T-cell (primary cell): ENCODE results near the gene RHOF. TPM values are rescaled to one million over a fixed set of nuclear protein-coding genes. Genes with fewer than 3 reads are reported as not detected.

Source experiments
- ATAC-seq, 4 experiments: fragments of 200-7000 bp in 3 of 4; fragments of 150-1000 bp in 1 of 4; cut with Tn5 transposase; replicated peaks in 1 of 4; 1 replicate in 3 of 4; 2 replicates in 1 of 4; pipeline ENCODE4 v1.10.0; 2021; ENCODE audit warnings: moderate library complexity in 3 of 4, mild to moderate bottlenecking in 2 of 4, moderate number of reproducible peaks in 1 of 4
- CTCF ChIA-PET, 2 donors: fragments of 300-600 bp; sonication (Branson Sonifier 250); formaldehyde crosslinking; loops; one replicate each; lab custom pipeline; 2022; ENCODE audit warnings: antibody characterized with exemption in 2 of 2; lab: Charles Lee
- POLR2A ChIA-PET, 2 donors: fragments of 300-600 bp; sonication (Branson Sonifier 250); formaldehyde crosslinking; loops; one replicate each; lab custom pipeline; 2022; ENCODE audit warnings: antibody characterized with exemption in 2 of 2; lab: Charles Lee
- DNase-seq, 35 experiments: peaks; one replicate each; pipeline versions ENCODE4 v3.0.0 to v3.0.0-alpha.2; 2013 to 2023
- H3K27ac ChIP-seq: one replicate; pipeline ENCODE4 v1.5.1; 2013; ENCODE audit warnings: low read length
- H3K27me3 ChIP-seq, 2 experiments: replicated peaks in 1 of 2; 1 replicate in 1 of 2; 2 replicates in 1 of 2; pipeline versions ENCODE4 v1.6.1 to v1.7.0; 2013; ENCODE audit warnings: low read length in 1 of 2, mixed read lengths in 1 of 2; ENCODE audit not compliant: control insufficient read depth in 2 of 2, insufficient read depth in 2 of 2; ENCODE audit errors: extremely low read depth in 1 of 2
- H3K36me3 ChIP-seq, 2 donors: 1 replicate in 1 of 2; 2 replicates in 1 of 2; pipeline versions ENCODE4 v1.6.1 to v1.7.0; 2013; ENCODE audit warnings: low read length in 1 of 2; ENCODE audit not compliant: control insufficient read depth in 2 of 2, insufficient read depth in 1 of 2; ENCODE audit errors: extremely low read depth in 1 of 2
- H3K4me1 ChIP-seq, 2 experiments: 1 replicate in 1 of 2; 2 replicates in 1 of 2; pipeline versions ENCODE4 v1.6.1 to v1.7.0; 2013; ENCODE audit warnings: low read length in 2 of 2, mixed read lengths in 1 of 2; ENCODE audit not compliant: insufficient read depth in 2 of 2, control insufficient read depth in 1 of 2; ENCODE audit errors: extremely low read depth in 1 of 2
- H3K4me3 ChIP-seq, 2 donors: 1 replicate in 1 of 2; 2 replicates in 1 of 2; pipeline versions ENCODE4 v1.5.1 to v1.7.0; 2013; ENCODE audit warnings: mild to moderate bottlenecking in 2 of 2, low read length in 1 of 2, moderate library complexity in 1 of 2; ENCODE audit not compliant: control insufficient read depth in 1 of 2; ENCODE audit errors: extremely low read depth in 1 of 2
- H3K9me3 ChIP-seq: 2 replicates; pipeline ENCODE4 v1.7.0; 2013
- H3K27ac Mint-ChIP-seq, 2 donors: one replicate each; pipeline ENCODE4 v1.8.0; 2020 to 2021; ENCODE audit warnings: mild to moderate bottlenecking in 2 of 2, mixed read lengths in 2 of 2
- H3K27me3 Mint-ChIP-seq, 2 donors: one replicate each; pipeline ENCODE4 v1.8.0; 2021 to 2022; ENCODE audit warnings: mixed read lengths in 2 of 2
- H3K36me3 Mint-ChIP-seq: one replicate; pipeline ENCODE4 v1.8.0; 2021; ENCODE audit warnings: mixed read lengths
- H3K4me1 Mint-ChIP-seq, 3 donors: one replicate each; pipeline ENCODE4 v1.8.0; 2020 to 2022; ENCODE audit warnings: mixed read lengths in 3 of 3, mild to moderate bottlenecking in 1 of 3
- H3K4me3 Mint-ChIP-seq, 3 donors: one replicate each; pipeline ENCODE4 v1.8.0; 2020 to 2022; ENCODE audit warnings: mild to moderate bottlenecking in 3 of 3, mixed read lengths in 3 of 3, moderate library complexity in 3 of 3
- H3K9me3 Mint-ChIP-seq, 3 donors: one replicate each; pipeline ENCODE4 v1.8.0; 2020 to 2022; ENCODE audit warnings: mixed read lengths in 3 of 3
- WGBS: methylation state at CpG from one replicate; pipeline ENCODE4 v1.1.5; 2013; ENCODE audit warnings: missing lambda C conversion rate; ENCODE audit not compliant: insufficient coverage; 5-methylcytosine and 5-hydroxymethylcytosine counted together
- total RNA-seq, 35 experiments: library from RNA in 6 of 35; stranded (reverse) in 6 of 35; fragments of 120-200 nt in 1 of 35; gene quantifications; one replicate each; pipeline versions ENCODE4 v1.2.1 to v1.2.4 and lab custom pipeline; 2013 to 2026

RHOF gene
- total RNA-seq, 5 donors from 2014 or later (not counting 1 experiment from before 2014, with no cell fraction given), result 137 to 158 (median 145) TPM

DNA sequence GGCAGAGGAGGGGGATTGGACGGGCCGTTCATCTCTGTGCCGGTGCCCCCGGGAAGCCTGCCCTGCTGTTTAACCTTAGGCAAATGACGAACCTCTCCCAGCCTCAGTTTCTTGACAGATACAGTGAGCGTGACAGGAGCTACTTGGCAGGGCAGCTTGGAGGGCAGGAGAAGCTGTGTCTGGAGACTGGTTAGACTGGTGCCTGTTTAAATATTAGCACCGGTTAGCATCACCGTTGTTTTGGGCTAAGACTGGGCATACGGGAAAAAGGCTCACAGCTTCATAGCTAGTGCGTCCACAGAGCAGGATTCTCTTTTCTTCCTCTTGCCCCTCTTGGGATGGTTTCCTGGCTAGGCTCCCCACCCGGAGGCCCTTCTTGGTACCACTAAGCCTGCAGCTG, 38.7 kb downstream of the RHOF start:
- H3K9me3 ChIP-seq, result no peaks in the 10 kb centered on the region
- no peak overlapping the region for H3K4me3 ChIP-seq
- H3K27me3 ChIP-seq, result no peaks in the 10 kb centered on the region
- no peak overlapping the region for H3K4me3 Mint-ChIP-seq
- peaks cover 5 to 18% (median 11%) of the 10 kb centered on the region in 3 donors for H3K4me1 Mint-ChIP-seq
- no peaks in the 10 kb centered on the region for H3K27me3 Mint-ChIP-seq
- ATAC-seq (no peak), DNase-seq (no peak)
- peaks cover 0 to 19% of the 10 kb centered on the region in 2 experiments for H3K4me1 ChIP-seq
- 100% methylated on average over 2 of the region's 11 CpGs for WGBS
- H3K36me3 Mint-ChIP-seq, result no peaks in the 10 kb centered on the region
- no peaks in the 10 kb centered on the region for H3K36me3 ChIP-seq
- H3K27ac ChIP-seq, result no peak overlapping the region
- no peaks in the 10 kb centered on the region for H3K9me3 Mint-ChIP-seq
- no peak overlapping the region for H3K27ac Mint-ChIP-seq
- ChIA-PET CTCF (no interaction called here), POLR2A (no interaction called here)

- no peak overlapping the region for H3K27ac ChIP-seq
- Mint-ChIP-seq H3K9me3 (no peaks in the 10 kb centered on the region), H3K36me3 (no peaks in the 10 kb centered on the region), H3K27me3 (no peaks in the 10 kb centered on the region), H3K27ac (no peak overlapping the region), H3K4me1 (peaks cover 5 to 21% (median 14%) of the 10 kb centered on the region in 3 donors), H3K4me3 (no peak overlapping the region)
- peaks cover 0 to 19% of the 10 kb centered on the region in 2 experiments for H3K4me1 ChIP-seq
- ATAC-seq, result no peak
- CTCF ChIA-PET, result no interaction called here
- H3K4me3 ChIP-seq, result no peak overlapping the region
- DNase-seq, result no peak
- H3K36me3 ChIP-seq, result no peaks in the 10 kb centered on the region
- 90% methylated on average over 12 of the region's 12 CpGs for WGBS
- no peaks in the 10 kb centered on the region for H3K9me3 ChIP-seq
- H3K27me3 ChIP-seq, result no peaks in the 10 kb centered on the region
- POLR2A ChIA-PET, result no interaction called here
These were observed 39.6 kb downstream of the RHOF start for GRCh38 chr12:121753844-121754264.

DNA sequence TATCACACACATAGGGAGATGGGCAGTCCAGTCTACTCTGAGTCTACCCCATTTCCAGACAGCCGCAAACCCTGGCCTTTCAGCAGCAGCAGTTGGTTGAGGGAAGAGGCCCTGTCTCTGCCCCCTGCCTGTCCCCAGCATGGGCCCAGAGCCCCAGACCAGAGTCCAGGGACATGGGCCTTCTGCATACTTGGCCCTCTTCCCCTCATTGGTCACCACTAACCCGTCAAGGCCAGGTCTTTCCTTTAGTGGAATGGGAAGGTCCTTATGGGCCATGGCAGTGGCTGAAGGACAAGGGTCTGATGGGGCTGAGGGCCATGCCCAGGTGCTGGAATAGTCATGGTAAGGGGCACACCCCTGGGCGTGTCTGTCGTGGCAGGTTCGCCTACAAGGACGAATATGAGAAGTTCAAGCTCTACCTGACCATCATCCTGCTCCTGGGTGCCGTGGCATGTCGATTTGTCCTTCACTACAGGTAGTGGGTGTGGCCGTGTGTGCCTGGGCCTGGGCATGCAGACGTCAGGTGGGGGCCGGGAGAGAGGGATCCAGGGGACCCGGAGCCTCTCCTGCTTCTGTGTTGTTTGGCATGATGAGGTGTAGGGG, 41.6 kb downstream of the RHOF start:
- H3K4me3 Mint-ChIP-seq, result no peak overlapping the region
- no peaks in the 10 kb centered on the region for H3K36me3 Mint-ChIP-seq
- peaks cover 4 to 27% (median 16%) of the 10 kb centered on the region in 3 donors for H3K4me1 Mint-ChIP-seq
- H3K4me3 ChIP-seq, result no peak overlapping the region
- H3K27me3 ChIP-seq, result no peaks in the 10 kb centered on the region
- H3K27me3 Mint-ChIP-seq, result no peaks in the 10 kb centered on the region
- DNase-seq (no peak), ATAC-seq (no peak)
- ChIA-PET POLR2A (no interaction called here), CTCF (interaction anchor here in 1 of 2 donors (0.6 kb wide), 1 partner anchor 325 kb away, joined by 6 read pairs; no protein-coding TSS in a partner anchor)
- H3K27ac ChIP-seq, result no peak overlapping the region
- H3K9me3 Mint-ChIP-seq, result no peaks in the 10 kb centered on the region
- H3K36me3 ChIP-seq, result no peaks in the 10 kb centered on the region
- H3K9me3 ChIP-seq, result no peaks in the 10 kb centered on the region
- 99% methylated on average over 7 of the region's 12 CpGs for WGBS
- peak overlapping the region; percentile 11 to 57 for H3K27ac Mint-ChIP-seq
- peaks cover 0 to 17% of the 10 kb centered on the region in 2 experiments for H3K4me1 ChIP-seq

- no peaks in the 10 kb centered on the region for H3K36me3 ChIP-seq
- H3K4me3 Mint-ChIP-seq, result no peak overlapping the region
- no peak overlapping the region for H3K4me3 ChIP-seq
- ATAC-seq (no peak), DNase-seq (peak in 1 of 35 experiments; percentile 14)
- no peaks in the 10 kb centered on the region for H3K27me3 Mint-ChIP-seq
- H3K9me3 ChIP-seq, result no peaks in the 10 kb centered on the region
- peaks cover 0 to 12% of the 10 kb centered on the region in 2 experiments for H3K4me1 ChIP-seq
- POLR2A ChIA-PET, result no interaction called here
- WGBS, result no CpG with 5 or more reads among the region's 1 CpG
- H3K27ac ChIP-seq, result no peak overlapping the region
- CTCF ChIA-PET, result no interaction called here
- peaks cover 0 to 18% (median 9%) of the 10 kb centered on the region in 3 donors for H3K4me1 Mint-ChIP-seq
- no peaks in the 10 kb centered on the region for H3K9me3 Mint-ChIP-seq
- no peak overlapping the region for H3K27ac Mint-ChIP-seq
- no peaks in the 10 kb centered on the region for H3K27me3 ChIP-seq
- no peaks in the 10 kb centered on the region for H3K36me3 Mint-ChIP-seq
These were observed 42.5 kb downstream of the RHOF start for GRCh38 chr12:121751034-121751433.

GRCh38 chr12:121750507-121750955, 43.0 kb downstream of the RHOF start:
- Mint-ChIP-seq H3K36me3 (no peaks in the 10 kb centered on the region), H3K27me3 (no peaks in the 10 kb centered on the region), H3K9me3 (no peaks in the 10 kb centered on the region), H3K27ac (no peak overlapping the region), H3K4me1 (peaks cover 0 to 15% (median 6%) of the 10 kb centered on the region in 3 donors), H3K4me3 (no peak overlapping the region)
- Histone ChIP-seq H3K9me3 (no peaks in the 10 kb centered on the region), H3K36me3 (no peaks in the 10 kb centered on the region), H3K4me1 (peaks cover 0 to 12% of the 10 kb centered on the region in 2 experiments), H3K4me3 (no peak overlapping the region), H3K27me3 (no peaks in the 10 kb centered on the region), H3K27ac (peak overlapping the region; percentile 43)
- peak in 6 of 35 experiments; percentile 2 to 16 (median 8) for DNase-seq
- CTCF ChIA-PET, result no interaction called here
- WGBS, result 20% methylated on average over 1 of the region's 1 CpG
- peak in 2 of 4 experiments; percentile 33 to 37 for ATAC-seq
- POLR2A ChIA-PET, result no interaction called here

DNA sequence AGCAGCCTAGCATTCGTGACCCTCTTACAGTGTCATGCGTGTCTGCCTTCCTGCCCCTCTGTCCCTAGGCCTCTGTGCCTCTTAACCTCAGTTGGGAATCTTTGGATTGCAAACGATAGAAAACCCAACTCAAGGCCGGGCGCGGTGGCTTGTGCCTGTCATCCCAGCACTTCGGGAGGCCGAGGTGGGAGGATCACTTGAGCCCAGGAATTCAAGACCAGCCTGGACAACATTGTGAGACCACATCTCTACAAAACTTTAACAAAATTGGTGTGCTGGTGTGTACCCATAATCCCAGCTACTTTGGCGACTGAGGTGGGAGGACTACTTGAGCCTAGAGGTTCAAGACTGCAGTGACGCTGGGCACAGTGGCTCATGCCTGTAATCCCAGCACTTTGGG, 44.2 kb downstream of the RHOF start:
- Histone ChIP-seq H3K4me1 (peaks cover 0 to 12% of the 10 kb centered on the region in 2 experiments), H3K9me3 (no peaks in the 10 kb centered on the region), H3K27ac (no peak overlapping the region), H3K36me3 (no peaks in the 10 kb centered on the region), H3K4me3 (no peak overlapping the region), H3K27me3 (no peaks in the 10 kb centered on the region)
- no peaks in the 10 kb centered on the region for H3K27me3 Mint-ChIP-seq
- 100% methylated on average over 2 of the region's 10 CpGs for WGBS
- ATAC-seq (no peak), DNase-seq (no peak)
- no peaks in the 10 kb centered on the region for H3K36me3 Mint-ChIP-seq
- H3K27ac Mint-ChIP-seq, result peak overlapping the region; percentile 70 to 83
- no peak overlapping the region for H3K4me3 Mint-ChIP-seq
- ChIA-PET CTCF (interaction anchor here (0.5 to 0.7 kb wide), 2 partner anchors 63 to 428 kb away, joined by 4 read pairs; no protein-coding TSS in a partner anchor), POLR2A (interaction anchor here in 1 of 2 donors (0.6 kb wide), 1 partner anchor 513 kb away, joined by 10 read pairs; no protein-coding TSS in a partner anchor)
- no peaks in the 10 kb centered on the region for H3K9me3 Mint-ChIP-seq
- peaks cover 0 to 15% (median 6%) of the 10 kb centered on the region in 3 donors for H3K4me1 Mint-ChIP-seq
